Myometrial cell (primary cell): ENCODE results near the gene ZBTB16. TPM values are rescaled to one million over a fixed set of nuclear protein-coding genes. Genes with fewer than 3 reads are reported as not detected.

Experiments
- total RNA-seq: library from RNA; depleted of rRNA; stranded (reverse); fragments of >200 nt; gene quantifications from 2 replicates; pipeline ENCODE4 v1.2.3, GENCODE V29; 2015

The ZBTB16 gene, protein sequence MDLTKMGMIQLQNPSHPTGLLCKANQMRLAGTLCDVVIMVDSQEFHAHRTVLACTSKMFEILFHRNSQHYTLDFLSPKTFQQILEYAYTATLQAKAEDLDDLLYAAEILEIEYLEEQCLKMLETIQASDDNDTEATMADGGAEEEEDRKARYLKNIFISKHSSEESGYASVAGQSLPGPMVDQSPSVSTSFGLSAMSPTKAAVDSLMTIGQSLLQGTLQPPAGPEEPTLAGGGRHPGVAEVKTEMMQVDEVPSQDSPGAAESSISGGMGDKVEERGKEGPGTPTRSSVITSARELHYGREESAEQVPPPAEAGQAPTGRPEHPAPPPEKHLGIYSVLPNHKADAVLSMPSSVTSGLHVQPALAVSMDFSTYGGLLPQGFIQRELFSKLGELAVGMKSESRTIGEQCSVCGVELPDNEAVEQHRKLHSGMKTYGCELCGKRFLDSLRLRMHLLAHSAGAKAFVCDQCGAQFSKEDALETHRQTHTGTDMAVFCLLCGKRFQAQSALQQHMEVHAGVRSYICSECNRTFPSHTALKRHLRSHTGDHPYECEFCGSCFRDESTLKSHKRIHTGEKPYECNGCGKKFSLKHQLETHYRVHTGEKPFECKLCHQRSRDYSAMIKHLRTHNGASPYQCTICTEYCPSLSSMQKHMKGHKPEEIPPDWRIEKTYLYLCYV
- total RNA-seq: 10.7 and 13.6 TPM in 2 replicates

DNA sequence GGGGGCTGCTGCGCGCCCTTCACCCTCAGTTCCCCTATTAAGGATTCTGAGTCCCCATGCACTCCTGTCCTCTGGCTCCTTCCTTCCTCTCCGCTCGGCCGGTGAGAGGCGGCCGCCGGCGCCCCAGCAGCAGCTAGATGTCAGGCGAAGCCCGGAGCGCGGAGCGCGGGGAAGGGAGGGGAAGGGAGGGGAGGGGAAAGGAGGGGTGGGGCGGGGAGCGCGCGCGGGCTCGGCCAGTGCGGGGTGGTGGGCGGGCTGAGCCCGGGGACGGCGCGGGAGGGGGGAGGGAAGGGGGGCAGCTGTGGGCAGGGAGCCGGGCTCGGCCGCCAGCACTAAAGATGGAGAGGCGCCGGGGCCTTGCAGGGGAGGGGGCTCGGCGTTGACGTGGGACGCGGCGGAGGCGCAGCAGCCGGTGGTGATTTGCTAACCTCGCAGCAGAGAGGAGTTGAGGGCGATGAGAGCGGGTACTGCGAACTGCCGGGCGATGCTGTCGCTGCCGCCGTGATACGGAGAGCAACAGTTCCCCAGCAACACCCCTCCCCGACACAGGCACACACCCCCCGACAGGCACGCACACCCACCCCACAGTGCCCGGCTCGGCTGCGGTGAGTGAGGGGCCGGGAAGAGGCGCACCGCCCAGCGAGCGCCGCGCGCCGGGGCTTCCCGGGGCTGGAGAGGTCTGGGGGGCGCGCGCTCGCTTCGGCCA, at the start of gene ZBTB16:
TSS of gene ZBTB16 (plus strand) at position 434 of the 706 bp plus-strand sequence. CDS start 3,590 bp downstream, outside the sequence.

DNA sequence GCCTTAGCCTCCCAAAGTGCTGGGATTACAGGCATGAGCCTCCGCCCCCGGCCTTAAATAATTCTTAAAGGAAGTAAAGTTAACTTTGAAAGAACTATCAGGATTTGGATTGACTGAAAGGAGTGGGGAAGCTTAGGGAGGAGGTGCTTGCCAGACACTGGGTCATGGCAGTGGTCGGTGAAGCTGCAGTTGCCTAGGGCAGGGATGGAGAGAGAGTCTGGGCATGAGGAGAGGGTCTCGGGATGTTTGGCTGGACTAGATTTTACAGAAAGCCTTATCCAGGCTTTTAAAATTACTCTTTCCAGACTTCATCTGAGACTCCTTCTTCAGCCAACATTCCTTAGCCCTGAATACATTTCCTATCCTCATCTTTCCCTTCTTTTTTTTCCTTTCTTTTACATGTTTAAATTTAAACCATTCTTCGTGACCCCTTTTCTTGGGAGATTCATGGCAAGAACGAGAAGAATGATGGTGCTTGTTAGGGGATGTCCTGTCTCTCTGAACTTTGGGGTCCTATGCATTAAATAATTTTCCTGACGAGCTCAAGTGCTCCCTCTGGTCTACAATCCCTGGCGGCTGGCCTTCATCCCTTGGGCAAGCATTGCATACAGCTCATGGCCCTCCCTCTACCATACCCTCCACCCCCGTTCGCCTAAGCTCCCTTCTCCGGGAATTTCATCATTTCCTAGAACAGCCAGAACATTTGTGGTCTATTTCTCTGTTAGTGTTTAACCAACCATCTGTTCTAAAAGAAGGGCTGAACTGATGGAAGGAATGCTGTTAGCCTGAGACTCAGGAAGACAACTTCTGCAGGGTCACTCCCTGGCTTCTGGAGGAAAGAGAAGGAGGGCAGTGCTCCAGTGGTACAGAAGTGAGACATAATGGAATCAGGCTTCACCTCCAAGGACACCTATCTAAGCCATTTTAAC, 236.4 kb downstream of the ZBTB16 start, which contains the start of gene NNMT:
TSS of gene NNMT (plus strand) at position 724 of the 929 bp plus-strand sequence. CDS start at position 882, 158 bp downstream.

Other genes starting within 250 kb of the ZBTB16 start
- gene USP28, start 184.1 kb upstream of the ZBTB16 start, total RNA-seq: 19.3 and 25.7 TPM in 2 replicates
- gene HTR3B, start 154.9 kb upstream of the ZBTB16 start, total RNA-seq: not detected in 2 replicates
- not detected in 2 replicates for gene HTR3A, start 84.6 kb upstream of the ZBTB16 start, total RNA-seq
- 574 and 699 TPM in 2 replicates for gene NNMT, start 236.7 kb downstream of the ZBTB16 start, total RNA-seq